ENCODE results near the gene S100A2. TPM values are rescaled to one million over a fixed set of nuclear protein-coding genes. Genes with fewer than 3 reads are reported as not detected.

Gene S100A2
- total RNA-seq, 2 experiments from 2014 or later = 0.50 TPM; not detected in 1

DNA sequence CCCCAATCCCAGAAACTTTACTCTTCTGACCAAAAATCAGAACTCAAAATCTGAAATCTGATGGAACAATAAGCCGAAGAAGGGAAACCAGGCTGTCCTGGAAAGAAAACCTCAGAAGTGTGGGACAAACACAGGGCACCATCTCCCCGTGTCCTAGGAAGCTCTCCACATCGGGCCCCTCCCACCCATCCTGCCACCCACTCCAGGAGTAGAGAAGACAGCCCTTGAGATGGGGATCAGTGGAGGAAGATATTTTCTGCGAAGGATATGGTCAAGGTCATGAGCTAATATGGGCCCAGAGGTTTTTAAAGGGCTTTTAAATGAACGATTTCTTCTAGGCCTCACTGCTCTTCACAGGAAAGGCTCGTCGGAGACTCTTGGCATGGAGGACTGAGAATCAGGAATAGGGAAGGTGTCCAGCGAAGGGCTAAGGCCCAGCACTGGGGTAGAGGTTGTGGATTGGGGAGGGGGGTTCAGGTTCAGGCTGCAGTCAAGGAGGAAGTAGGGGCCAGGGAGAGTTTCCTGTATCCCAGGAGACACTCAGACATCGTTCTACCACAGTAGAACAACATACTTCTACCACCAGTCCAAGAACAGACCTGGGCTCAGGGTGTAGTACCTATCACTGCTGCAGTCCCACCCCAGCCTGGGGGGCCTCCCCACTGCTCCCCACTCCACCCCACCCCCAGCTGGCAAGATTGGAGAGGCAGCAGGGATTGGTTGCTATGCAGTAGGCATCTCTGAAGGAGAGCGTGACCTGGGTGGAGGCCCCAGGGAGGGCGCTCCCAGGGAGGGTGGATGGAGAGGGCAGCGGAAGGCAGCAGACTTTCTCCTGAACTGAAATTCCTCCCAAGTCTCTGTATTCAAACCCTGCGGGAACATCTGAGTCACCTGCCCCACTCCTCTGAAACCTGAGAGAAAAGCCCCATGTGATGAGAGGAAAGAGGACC is 23.7 kb downstream of the S100A2 start:
- Mint-ChIP-seq H3K9me3 (no peaks in the 10 kb centered on the region), H3K27ac (peak overlapping the region; percentile 91), H3K4me3 (no peak overlapping the region), H3K36me3 (ENCODE audit: low read depth) (peaks cover 23% of the 10 kb centered on the region), H3K4me1 (ENCODE audit: low read depth) (peaks cover 82% of the 10 kb centered on the region), H3K27me3 (no peaks in the 10 kb centered on the region)
- ChIA-PET POLR2A (interaction anchor here (0.6 to 1.1 kb wide), 5 partner anchors 10 to 424 kb away, joined by 3 read pairs; no protein-coding TSS in a partner anchor), CTCF (interaction anchor here (1.5 to 4.4 kb wide), 8 partner anchors 9 to 31 kb away, joined by 3 to 49 read pairs (median 14); no protein-coding TSS in a partner anchor)
- TF ChIP-seq, protein P1, sequence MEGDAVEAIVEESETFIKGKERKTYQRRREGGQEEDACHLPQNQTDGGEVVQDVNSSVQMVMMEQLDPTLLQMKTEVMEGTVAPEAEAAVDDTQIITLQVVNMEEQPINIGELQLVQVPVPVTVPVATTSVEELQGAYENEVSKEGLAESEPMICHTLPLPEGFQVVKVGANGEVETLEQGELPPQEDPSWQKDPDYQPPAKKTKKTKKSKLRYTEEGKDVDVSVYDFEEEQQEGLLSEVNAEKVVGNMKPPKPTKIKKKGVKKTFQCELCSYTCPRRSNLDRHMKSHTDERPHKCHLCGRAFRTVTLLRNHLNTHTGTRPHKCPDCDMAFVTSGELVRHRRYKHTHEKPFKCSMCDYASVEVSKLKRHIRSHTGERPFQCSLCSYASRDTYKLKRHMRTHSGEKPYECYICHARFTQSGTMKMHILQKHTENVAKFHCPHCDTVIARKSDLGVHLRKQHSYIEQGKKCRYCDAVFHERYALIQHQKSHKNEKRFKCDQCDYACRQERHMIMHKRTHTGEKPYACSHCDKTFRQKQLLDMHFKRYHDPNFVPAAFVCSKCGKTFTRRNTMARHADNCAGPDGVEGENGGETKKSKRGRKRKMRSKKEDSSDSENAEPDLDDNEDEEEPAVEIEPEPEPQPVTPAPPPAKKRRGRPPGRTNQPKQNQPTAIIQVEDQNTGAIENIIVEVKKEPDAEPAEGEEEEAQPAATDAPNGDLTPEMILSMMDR (IDR thresholded peaks at IDR 0.05) = no peak
- ATAC-seq = no peak
- no peak for DNase-seq
- intact Hi-C loops (cut with micrococcal nuclease) = no loop called here

DNA sequence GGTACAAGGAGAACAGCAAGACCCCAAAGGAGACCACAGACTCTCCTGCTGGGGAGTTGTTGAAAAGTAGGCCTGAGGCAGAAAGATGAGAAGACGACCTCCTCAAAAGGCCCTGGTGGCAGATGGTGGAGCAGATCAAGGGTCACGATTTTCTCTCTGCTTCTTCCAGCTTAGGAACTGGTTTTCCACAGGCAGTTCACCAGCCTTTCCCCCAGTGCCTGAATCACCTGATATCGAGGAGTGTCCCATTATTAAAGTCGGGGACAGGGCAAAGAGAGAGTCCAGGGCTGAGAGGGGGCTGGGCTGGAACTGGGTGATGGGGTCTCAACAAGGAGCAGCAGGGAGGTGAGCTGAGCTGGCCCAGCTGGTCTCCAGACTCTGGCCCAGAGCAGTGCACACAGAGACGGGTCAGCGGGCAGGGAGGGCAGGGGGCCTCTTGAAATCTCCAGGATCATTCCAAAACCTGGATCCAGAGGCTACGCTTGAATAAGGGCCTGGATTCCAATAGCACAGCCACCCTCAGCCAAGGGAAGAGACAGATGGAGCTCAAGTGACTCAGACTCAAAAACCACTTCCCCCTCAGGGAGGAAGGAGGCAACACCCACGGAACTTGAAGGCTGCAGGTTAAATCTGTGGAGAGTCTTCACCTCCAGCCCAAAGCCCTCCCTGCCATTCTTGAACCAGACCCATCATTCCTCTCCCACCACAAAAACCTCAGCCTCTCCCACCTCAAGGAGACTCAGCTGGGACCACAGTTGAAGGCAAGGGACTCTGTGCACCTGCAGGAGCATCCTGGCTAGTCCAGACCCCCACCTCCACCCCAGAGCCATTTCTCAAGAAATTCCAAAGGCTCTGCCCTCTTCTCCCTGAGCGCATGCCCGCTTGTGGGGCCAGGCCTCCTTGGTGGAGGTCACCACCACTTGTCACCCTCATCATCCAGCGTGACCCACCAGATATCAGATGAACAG is 25.0 kb downstream of the S100A2 start, which contains the start of gene S100A5:
S100A5 (minus strand) TSS at position 541 of the 968 bp plus-strand sequence. CDS start 743 bp downstream, outside the sequence.
- peak; percentile 70 for DNase-seq
- Mint-ChIP-seq H3K27ac (peak within 1 kb of the TSS; percentile 91), H3K4me1 (ENCODE audit: low read depth) (peaks cover 79% of the 10 kb centered on the region), H3K4me3 (peak within 1 kb of the TSS; percentile 46), H3K27me3 (no peaks in the 10 kb centered on the region), H3K36me3 (ENCODE audit: low read depth) (peaks cover 23% of the 10 kb centered on the region), H3K9me3 (no peaks in the 10 kb centered on the region)
- ATAC-seq = peak; percentile 8
- POLR2A ChIA-PET = interaction anchor here (0.6 to 1.7 kb wide), 7 partner anchors 9 to 639 kb away, joined by 3 to 6 read pairs (median 3); partner anchors contain the start of gene S100A13
- CTCF ChIA-PET = interaction anchor here (0.7 to 3.7 kb wide), 9 partner anchors 8 to 77 kb away, joined by 3 to 20 read pairs (median 5); no protein-coding TSS in a partner anchor
- intact Hi-C loops (cut with micrococcal nuclease) = no loop called here
- TF ChIP-seq, protein P1 (IDR thresholded peaks at IDR 0.05) = no peak

DNA sequence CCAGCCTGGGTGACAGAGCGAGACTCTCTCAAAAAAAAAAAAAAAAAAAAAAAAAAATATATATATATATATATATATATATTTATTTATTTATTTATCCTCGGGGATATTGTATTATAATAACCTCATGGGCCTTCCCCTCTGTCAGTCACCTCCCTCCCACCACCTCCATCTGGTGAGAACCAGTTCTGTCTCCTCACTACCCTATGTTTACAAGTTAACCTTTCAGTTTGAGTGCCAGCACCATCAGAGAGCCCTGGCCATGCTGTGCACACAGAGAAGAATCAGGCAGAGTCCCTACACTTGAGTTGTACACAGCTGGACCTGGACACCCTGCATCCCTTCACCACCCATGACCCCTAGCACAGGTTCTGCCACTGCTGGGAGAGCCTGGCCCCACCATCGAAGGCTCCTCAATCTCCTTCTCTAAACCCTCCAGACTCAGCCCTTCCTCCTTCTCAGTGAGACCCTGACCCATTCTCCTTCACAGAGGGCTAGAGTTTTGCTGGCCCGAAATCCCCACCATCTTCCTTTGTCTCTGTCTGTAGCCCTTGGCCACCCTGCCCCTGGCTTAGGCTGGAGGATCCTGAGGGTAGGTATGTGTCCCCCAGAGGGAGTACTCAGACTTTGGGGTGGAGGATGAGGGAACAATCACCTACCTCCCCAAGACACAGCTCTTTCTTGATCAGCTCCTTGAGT is 26.1 kb downstream of the S100A2 start:
- Mint-ChIP-seq H3K27me3 (no peaks in the 10 kb centered on the region), H3K27ac (peak overlapping the region; percentile 91), H3K36me3 (ENCODE audit: low read depth) (peaks cover 25% of the 10 kb centered on the region), H3K9me3 (no peaks in the 10 kb centered on the region), H3K4me1 (ENCODE audit: low read depth) (peaks cover 76% of the 10 kb centered on the region), H3K4me3 (no peak overlapping the region)
- TF ChIP-seq, protein P1 (IDR thresholded peaks at IDR 0.05) = no peak
- POLR2A ChIA-PET = interaction anchor here (0.6 to 1.7 kb wide), 5 partner anchors 27 to 787 kb away, joined by 3 to 4 read pairs (median 3); partner anchors contain the start of gene S100A13
- ATAC-seq (no peak), DNase-seq (peak; percentile 54)
- intact Hi-C loops (cut with micrococcal nuclease) = no loop called here
- CTCF ChIA-PET = interaction anchor here (0.7 to 3.7 kb wide), 6 partner anchors 11 to 32 kb away, joined by 3 to 14 read pairs (median 4); no protein-coding TSS in a partner anchor

DNA sequence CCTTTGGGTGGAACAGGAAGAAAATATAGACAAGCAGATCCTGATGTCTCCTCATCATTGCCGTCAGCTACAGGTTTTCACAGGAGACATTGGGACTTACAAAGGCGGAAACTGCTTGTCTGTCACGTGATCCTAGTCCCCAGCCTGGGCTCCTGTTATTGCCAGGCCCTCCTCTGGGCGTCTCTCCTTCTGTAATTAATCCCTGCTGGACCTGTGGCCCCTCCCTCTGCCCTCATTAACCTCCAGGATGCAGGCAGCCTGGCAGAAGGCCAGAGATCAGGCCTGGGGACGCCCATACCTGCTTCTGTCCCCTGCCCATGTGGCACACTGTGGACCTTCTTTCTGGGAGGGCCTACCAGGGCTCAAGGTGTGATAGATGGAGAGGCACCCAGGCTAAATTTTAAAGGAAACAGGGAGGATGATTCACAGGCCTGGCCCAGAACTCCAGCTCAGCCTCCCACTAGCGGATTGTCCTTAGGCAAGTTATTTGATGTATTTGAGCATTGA is 27.3 kb downstream of the S100A2 start:
- Mint-ChIP-seq H3K4me1 (ENCODE audit: low read depth) (peaks cover 75% of the 10 kb centered on the region), H3K4me3 (no peak overlapping the region), H3K27ac (peak overlapping the region; percentile 27), H3K36me3 (ENCODE audit: low read depth) (peaks cover 24% of the 10 kb centered on the region), H3K27me3 (no peaks in the 10 kb centered on the region), H3K9me3 (no peaks in the 10 kb centered on the region)
- DNase-seq = no peak
- ATAC-seq = no peak
- POLR2A ChIA-PET = interaction anchor here (7.9 kb wide), 1 partner anchor 32 kb away, joined by 80 read pairs; no protein-coding TSS in a partner anchor
- intact Hi-C loops (cut with micrococcal nuclease) = no loop called here
- TF ChIP-seq, protein P1 (IDR thresholded peaks at IDR 0.05) = no peak
- CTCF ChIA-PET = interaction anchor here (1.6 to 3.7 kb wide), 2 partner anchors 28 to 96 kb away, joined by 3 to 13 read pairs; partner anchors contain the start of gene CHTOP

Measured in activated CD8-positive, alpha-beta T cell treated with anti-CD3 and anti-CD28 coated beads for 36 hours (primary cell).